NCI-H524 (cell line): ENCODE measurements around the gene GGA1.

ENCODE experiments used
- DNase-seq, 2 experiments: peaks; one replicate each; lab custom pipeline; 2025; lab: John Stamatoyannopoulos, UW

GGA1 gene

GRCh38 chr22:37630839-37631435, 22.3 kb downstream of the GGA1 start:
- no peak for DNase-seq

GRCh38 chr22:37631448-37632173, 23.0 kb downstream of the GGA1 start:
- no peak for DNase-seq

- no peak for DNase-seq
These were observed 23.8 kb downstream of the GGA1 start for GRCh38 chr22:37632174-37633088.

- DNase-seq = no peak
These were observed 24.5 kb downstream of the GGA1 start for GRCh38 chr22:37633089-37633624.

- peak; percentile 76 to 90 for DNase-seq
These were observed 25.2 kb downstream of the GGA1 start for GRCh38 chr22:37633625-37634416.

GRCh38 chr22:37634417-37634924, 25.8 kb downstream of the GGA1 start:
- DNase-seq = no peak

- no peak for DNase-seq
These were observed 26.5 kb downstream of the GGA1 start for GRCh38 chr22:37635157-37635556.

- no peak for DNase-seq
These were observed 27.7 kb downstream of the GGA1 start for GRCh38 chr22:37636186-37636948.

- no peak for DNase-seq
These were observed 28.3 kb downstream of the GGA1 start for GRCh38 chr22:37636949-37637273.

GRCh38 chr22:37638391-37639069, 29.9 kb downstream of the GGA1 start:
- no peak for DNase-seq

GRCh38 chr22:37639070-37639760, 30.6 kb downstream of the GGA1 start, which contains the start of gene SH3BP1:
Gene SH3BP1, plus strand, starts transcription at chr22:37639669. Its CDS starts 119 bp downstream, at chr22:37639788.
- peak in 1 of 2 experiments; percentile 18 for DNase-seq

GRCh38 chr22:37639771-37640590, 31.3 kb downstream of the GGA1 start:
- DNase-seq = no peak

- no peak for DNase-seq
These were observed 32.2 kb downstream of the GGA1 start for GRCh38 chr22:37640591-37641560.

GRCh38 chr22:37641561-37641949, 32.9 kb downstream of the GGA1 start:
- DNase-seq = no peak

- DNase-seq = peak; percentile 57 to 71
These were observed 34.7 kb downstream of the GGA1 start for GRCh38 chr22:37643225-37643847.

- DNase-seq = no peak
These were observed 38.7 kb downstream of the GGA1 start for GRCh38 chr22:37647317-37647716.

GRCh38 chr22:37647928-37648327, 39.3 kb downstream of the GGA1 start:
- DNase-seq = peak in 1 of 2 experiments; percentile 53
